HFFc6 (cell line): Measurements from ENCODE around the gene PPARGC1A. TPM values are rescaled to one million over a fixed set of nuclear protein-coding genes. Genes with fewer than 3 reads are reported as not detected.

Source experiments
- DNase-seq: peaks from one replicate; pipeline ENCODE4 v3.0.0-alpha.2; 2018
- H3K27ac Mint-ChIP-seq: 2 replicates; pipeline ENCODE4 v1.8.0; 2020; ENCODE audit warnings: mild to moderate bottlenecking, mixed read lengths
- H3K27me3 Mint-ChIP-seq: 2 replicates; pipeline ENCODE4 v1.8.0; 2021; ENCODE audit warnings: mild to moderate bottlenecking, moderate library complexity, mixed read lengths; ENCODE audit not compliant: insufficient read depth
- H3K36me3 Mint-ChIP-seq: 2 replicates; pipeline ENCODE4 v1.8.0; 2021; ENCODE audit warnings: low read depth, mixed read lengths
- H3K4me1 Mint-ChIP-seq: 2 replicates; pipeline ENCODE4 v1.8.0; 2020; ENCODE audit warnings: low read depth, mixed read lengths
- H3K4me3 Mint-ChIP-seq: 2 replicates; pipeline ENCODE4 v1.8.0; 2020; ENCODE audit warnings: mild to moderate bottlenecking, moderate library complexity, mixed read lengths
- H3K9me3 Mint-ChIP-seq: 2 replicates; pipeline ENCODE4 v1.8.0; 2020; ENCODE audit warnings: mild to moderate bottlenecking, mixed read lengths
- total RNA-seq, 6 experiments: library from RNA; stranded (reverse); fragmentation: NEBNext Ultra II Directional; extraction: Animal tissue kit (Norgen Biotek cat#: 25700); gene quantifications; 2 replicates in 1 of 6; 3 replicates in 5 of 6; pipeline ENCODE4 v1.2.3, GENCODE V29; 2021
- TF ChIP-seq, protein P1 (sequence below): fragments of 200-600 bp; sonication (generic); IDR thresholded peaks from 2 replicates; pipeline ENCODE4 v1.5.0; 2021; ENCODE audit warnings: antibody characterized with exemption, mild to moderate bottlenecking

Gene PPARGC1A
- total RNA-seq, 6 experiments from 2014 or later = not detected

DNA sequence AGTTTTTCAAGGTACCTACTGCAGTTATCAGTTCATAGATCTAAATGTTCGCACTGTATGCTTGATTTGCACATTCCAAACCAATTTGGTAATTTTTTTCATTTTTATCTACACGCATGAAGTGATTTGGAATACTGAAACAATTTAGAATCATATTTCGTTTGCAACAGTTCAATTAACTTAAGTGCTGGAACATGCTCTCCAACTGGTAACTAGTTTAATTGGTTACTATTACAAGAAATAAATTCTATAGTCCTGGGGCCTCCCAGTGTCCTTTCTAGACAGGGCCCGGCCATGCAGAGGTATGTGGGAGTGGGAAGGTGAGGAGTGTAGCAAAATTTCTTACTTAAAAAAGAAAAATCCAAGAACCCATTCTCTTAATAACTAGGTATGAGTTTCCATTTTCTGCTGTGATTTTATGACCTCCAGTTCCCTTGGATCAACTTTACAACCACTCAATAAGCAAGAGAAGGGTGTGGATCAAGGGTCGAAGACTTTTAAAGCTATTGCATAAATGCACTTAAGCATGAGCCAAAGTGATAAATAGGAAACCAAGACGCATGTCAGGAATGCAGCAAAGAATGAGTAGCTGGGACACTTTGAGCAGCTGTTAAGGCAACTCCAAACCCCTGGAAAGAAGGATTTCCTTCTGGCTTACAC lies 106.9 kb downstream of the PPARGC1A start:
- Mint-ChIP-seq H3K27me3 (no peaks in the 10 kb centered on the region), H3K36me3 (no peaks in the 10 kb centered on the region), H3K27ac (no peak overlapping the region), H3K4me3 (no peak overlapping the region), H3K4me1 (no peaks in the 10 kb centered on the region), H3K9me3 (peaks cover 39% of the 10 kb centered on the region)
- DNase-seq = no peak
- TF ChIP-seq, protein P1, sequence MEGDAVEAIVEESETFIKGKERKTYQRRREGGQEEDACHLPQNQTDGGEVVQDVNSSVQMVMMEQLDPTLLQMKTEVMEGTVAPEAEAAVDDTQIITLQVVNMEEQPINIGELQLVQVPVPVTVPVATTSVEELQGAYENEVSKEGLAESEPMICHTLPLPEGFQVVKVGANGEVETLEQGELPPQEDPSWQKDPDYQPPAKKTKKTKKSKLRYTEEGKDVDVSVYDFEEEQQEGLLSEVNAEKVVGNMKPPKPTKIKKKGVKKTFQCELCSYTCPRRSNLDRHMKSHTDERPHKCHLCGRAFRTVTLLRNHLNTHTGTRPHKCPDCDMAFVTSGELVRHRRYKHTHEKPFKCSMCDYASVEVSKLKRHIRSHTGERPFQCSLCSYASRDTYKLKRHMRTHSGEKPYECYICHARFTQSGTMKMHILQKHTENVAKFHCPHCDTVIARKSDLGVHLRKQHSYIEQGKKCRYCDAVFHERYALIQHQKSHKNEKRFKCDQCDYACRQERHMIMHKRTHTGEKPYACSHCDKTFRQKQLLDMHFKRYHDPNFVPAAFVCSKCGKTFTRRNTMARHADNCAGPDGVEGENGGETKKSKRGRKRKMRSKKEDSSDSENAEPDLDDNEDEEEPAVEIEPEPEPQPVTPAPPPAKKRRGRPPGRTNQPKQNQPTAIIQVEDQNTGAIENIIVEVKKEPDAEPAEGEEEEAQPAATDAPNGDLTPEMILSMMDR = no peak

DNA sequence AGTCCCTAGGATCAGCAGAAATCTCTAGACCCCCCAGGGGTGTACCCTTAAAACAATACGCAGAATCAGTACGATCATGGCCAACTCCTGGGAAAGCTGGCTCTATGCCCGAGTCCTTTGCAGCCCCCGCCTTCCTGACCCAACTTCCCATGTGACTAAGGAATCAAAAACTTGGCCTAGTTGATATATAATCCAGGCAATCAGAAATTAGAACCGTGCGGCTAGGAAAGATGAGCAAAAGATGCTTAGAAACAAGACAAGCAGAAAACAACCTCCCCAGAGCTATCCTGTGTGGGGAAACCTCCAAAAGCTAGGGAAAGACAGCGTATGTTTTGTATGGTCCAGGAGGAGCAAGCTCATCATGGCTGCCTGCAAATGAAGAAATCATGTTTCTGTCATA lies 110.0 kb downstream of the PPARGC1A start:
- Mint-ChIP-seq H3K27me3 (no peaks in the 10 kb centered on the region), H3K36me3 (no peaks in the 10 kb centered on the region), H3K4me1 (no peaks in the 10 kb centered on the region), H3K27ac (no peak overlapping the region), H3K4me3 (no peak overlapping the region), H3K9me3 (peaks cover 59% of the 10 kb centered on the region)
- TF ChIP-seq, protein P1 = no peak
- no peak for DNase-seq

DNA sequence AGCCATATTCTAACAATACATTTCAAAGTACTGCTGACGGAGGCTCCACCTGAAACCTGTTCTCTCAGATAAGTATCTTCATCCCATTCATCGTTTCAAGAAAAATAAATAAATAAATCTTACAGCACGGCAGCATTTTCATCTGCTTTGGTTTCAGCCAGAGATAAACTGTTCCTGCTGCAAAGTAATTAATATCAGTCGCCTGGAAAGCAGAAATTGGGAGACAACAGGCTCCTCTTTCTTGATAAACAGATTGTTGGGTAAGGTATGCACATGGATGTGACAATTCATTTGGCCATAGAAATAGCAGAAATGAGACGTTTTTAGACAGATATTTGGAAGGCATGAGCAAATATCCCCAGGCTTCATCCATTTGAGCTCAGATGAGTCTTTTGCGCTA lies 110.4 kb downstream of the PPARGC1A start:
- DNase-seq = no peak
- no peaks in the 10 kb centered on the region for H3K4me1 Mint-ChIP-seq

DNA sequence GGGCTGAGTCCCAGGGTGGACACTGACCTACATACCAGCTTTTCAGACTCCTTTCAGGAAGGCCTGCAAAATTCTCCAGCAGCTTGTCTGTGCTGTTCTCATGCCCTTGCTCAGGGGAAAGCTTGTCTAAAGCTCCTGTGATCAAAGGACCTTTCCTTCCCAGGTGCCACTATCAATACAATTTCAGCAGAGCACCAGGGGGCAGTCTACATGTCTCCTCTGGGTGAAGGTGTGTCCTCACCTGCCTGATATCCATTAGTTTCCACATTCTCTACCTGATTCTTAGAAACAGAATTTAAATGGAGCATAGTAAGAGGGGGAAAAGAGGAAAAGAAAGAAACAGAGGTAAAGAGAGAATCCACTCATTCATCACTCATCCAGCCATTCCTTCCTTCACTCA lies 114.2 kb downstream of the PPARGC1A start:
- TF ChIP-seq, protein P1 = no peak
- Mint-ChIP-seq H3K9me3 (peaks cover 39% of the 10 kb centered on the region), H3K4me1 (no peaks in the 10 kb centered on the region), H3K27me3 (no peaks in the 10 kb centered on the region; the same call in 1 of the 2 replicates), H3K36me3 (no peaks in the 10 kb centered on the region), H3K4me3 (no peak overlapping the region), H3K27ac (no peak overlapping the region)
- DNase-seq = no peak

More for the DNA sequence above, 110.4 kb downstream of the PPARGC1A start:
- H3K9me3 Mint-ChIP-seq = peaks cover 59% of the 10 kb centered on the region
- no peak overlapping the region for H3K4me3 Mint-ChIP-seq
- no peak overlapping the region for H3K27ac Mint-ChIP-seq
- no peaks in the 10 kb centered on the region for H3K27me3 Mint-ChIP-seq
- H3K36me3 Mint-ChIP-seq = no peaks in the 10 kb centered on the region
- TF ChIP-seq, protein P1 = no peak

DNA sequence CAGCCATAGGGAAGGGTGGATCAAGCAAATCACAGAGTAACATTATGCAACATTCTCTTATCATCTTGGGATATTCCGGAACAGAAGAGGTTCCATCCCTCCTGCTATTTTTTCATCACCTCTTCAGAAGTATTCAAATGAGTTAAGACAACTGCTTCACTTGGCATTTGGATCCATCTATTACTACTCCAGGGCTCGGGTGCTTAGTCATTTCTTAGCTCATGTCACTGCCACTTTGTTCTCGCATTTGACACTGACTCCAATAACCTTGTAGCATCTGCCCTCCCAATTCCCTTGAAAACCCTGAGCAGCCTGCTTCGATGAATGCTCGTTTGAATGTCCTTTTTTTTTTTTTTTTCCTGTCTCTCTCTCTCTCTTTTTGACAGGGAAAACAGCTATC lies 114.9 kb downstream of the PPARGC1A start:
- H3K36me3 Mint-ChIP-seq = no peaks in the 10 kb centered on the region
- TF ChIP-seq, protein P1 = no peak
- H3K4me3 Mint-ChIP-seq = no peak overlapping the region
- H3K27me3 Mint-ChIP-seq = no peaks in the 10 kb centered on the region; the same call in 1 of the 2 replicates
- H3K9me3 Mint-ChIP-seq = peaks cover 38% of the 10 kb centered on the region
- H3K4me1 Mint-ChIP-seq = no peaks in the 10 kb centered on the region
- no peak for DNase-seq
- no peak overlapping the region for H3K27ac Mint-ChIP-seq
